ENCODE results near the gene ZNF865.
A peak's percentile ranks its signal among the peaks of the same experiment; 100 is the strongest.

DNA sequence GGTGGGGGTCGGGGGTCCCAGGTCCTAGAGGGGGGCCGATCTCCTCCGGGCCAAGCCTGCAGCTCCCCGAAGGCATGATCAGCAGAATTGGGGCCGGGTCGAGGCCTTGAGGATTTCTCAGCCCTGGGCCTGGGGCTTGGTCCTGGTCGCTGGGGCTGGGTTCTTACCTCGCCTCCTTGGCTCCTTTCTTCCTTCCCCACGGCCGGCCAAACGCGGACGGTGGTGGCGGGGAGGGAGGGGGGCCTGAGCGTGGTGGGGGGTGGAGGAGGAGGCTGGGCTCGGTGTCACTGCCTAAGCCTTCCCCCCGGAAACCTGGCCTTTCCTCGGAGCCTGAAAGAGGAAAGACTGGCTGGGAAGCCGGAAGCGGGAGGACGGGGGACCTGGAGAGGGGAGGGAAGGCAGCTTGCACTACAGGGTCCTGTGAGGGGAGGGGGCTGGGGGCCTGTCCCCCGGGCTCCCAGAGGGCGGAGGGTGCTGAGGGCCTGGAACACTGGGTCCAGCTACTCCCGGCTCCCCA, 24.8 kb upstream of the ZNF865 start, which contains the start of gene ZNF579:
- peak; percentile 22 for TF ChIP-seq POLR2A (IDR thresholded peaks at IDR 0.05)
- TF ChIP-seq, protein P1, sequence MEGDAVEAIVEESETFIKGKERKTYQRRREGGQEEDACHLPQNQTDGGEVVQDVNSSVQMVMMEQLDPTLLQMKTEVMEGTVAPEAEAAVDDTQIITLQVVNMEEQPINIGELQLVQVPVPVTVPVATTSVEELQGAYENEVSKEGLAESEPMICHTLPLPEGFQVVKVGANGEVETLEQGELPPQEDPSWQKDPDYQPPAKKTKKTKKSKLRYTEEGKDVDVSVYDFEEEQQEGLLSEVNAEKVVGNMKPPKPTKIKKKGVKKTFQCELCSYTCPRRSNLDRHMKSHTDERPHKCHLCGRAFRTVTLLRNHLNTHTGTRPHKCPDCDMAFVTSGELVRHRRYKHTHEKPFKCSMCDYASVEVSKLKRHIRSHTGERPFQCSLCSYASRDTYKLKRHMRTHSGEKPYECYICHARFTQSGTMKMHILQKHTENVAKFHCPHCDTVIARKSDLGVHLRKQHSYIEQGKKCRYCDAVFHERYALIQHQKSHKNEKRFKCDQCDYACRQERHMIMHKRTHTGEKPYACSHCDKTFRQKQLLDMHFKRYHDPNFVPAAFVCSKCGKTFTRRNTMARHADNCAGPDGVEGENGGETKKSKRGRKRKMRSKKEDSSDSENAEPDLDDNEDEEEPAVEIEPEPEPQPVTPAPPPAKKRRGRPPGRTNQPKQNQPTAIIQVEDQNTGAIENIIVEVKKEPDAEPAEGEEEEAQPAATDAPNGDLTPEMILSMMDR (IDR thresholded peaks at IDR 0.05) = no peak

Measured in ovary (tissue), 3 donors.